ENCODE results near the gene TUBB2B.
A peak's percentile ranks its signal among the peaks of the same experiment; 100 is the strongest.

The TUBB2B gene

GRCh38 chr6:3258720-3259490 lies 31.5 kb upstream of the TUBB2B start, which contains the start of gene PSMG4:
PSMG4 (plus strand) TSS chr6:3258947; CDS start chr6:3259023, 76 bp downstream.
- no peak for TF ChIP-seq CTCF (IDR thresholded peaks at IDR 0.05; ENCODE audit: low read length, missing control alignments)
- peak; percentile 88 for DNase-seq (ENCODE audit: low read depth)
- peak within 1 kb of the TSS; percentile 82 for H3K4me3 ChIP-seq (replicated peaks; ENCODE audit: low read depth, low read length)

GRCh38 chr6:3258201-3258600 lies 30.7 kb upstream of the TUBB2B start:
- DNase-seq (ENCODE audit: low read depth): no peak
- no peak for TF ChIP-seq CTCF (IDR thresholded peaks at IDR 0.05; ENCODE audit: low read length, missing control alignments)
- peak overlapping the region; percentile 82 for H3K4me3 ChIP-seq (replicated peaks; ENCODE audit: low read depth, low read length)

- no peak overlapping the region for H3K4me3 ChIP-seq (replicated peaks; ENCODE audit: low read depth, low read length)
- DNase-seq (ENCODE audit: low read depth): no peak
- TF ChIP-seq CTCF (IDR thresholded peaks at IDR 0.05; ENCODE audit: low read length, missing control alignments): no peak
Observed at GRCh38 chr6:3253597-3253961, 26.1 kb upstream of the TUBB2B start.

- H3K4me3 ChIP-seq (replicated peaks; ENCODE audit: low read depth, low read length): no peak overlapping the region
- no peak for TF ChIP-seq CTCF (IDR thresholded peaks at IDR 0.05; ENCODE audit: low read length, missing control alignments)
- DNase-seq (ENCODE audit: low read depth): no peak
Observed at GRCh38 chr6:3252861-3253596, 25.6 kb upstream of the TUBB2B start.

- TF ChIP-seq CTCF (IDR thresholded peaks at IDR 0.05; ENCODE audit: low read length, missing control alignments): no peak
- H3K4me3 ChIP-seq (replicated peaks; ENCODE audit: low read depth, low read length): no peak overlapping the region
- no peak for DNase-seq (ENCODE audit: low read depth)
Observed at GRCh38 chr6:3252369-3252768, 24.9 kb upstream of the TUBB2B start.

- peak; percentile 85 for DNase-seq (ENCODE audit: low read depth)
- peak; percentile 99 for TF ChIP-seq CTCF (IDR thresholded peaks at IDR 0.05; ENCODE audit: low read length, missing control alignments)
- no peak overlapping the region for H3K4me3 ChIP-seq (replicated peaks; ENCODE audit: low read depth, low read length)
Observed at GRCh38 chr6:3251462-3252314, 24.2 kb upstream of the TUBB2B start.
